GM12878 (cell line): ENCODE results near the gene NGFR. TPM values are rescaled to one million over a fixed set of nuclear protein-coding genes. Genes with fewer than 3 reads are reported as not detected.

Experiments
- ATAC-seq: fragments of 200-7000 bp; cut with Tn5 transposase; 3 replicates; pipeline ENCODE4 v1.9.1; 2020; ENCODE audit warnings: mild to moderate bottlenecking, moderate library complexity
- BruUV-seq: library from RNA; stranded (reverse); fragments of 400-500 nt; replicated peaks from 2 replicates; lab custom pipeline; 2021; lab: Mats Ljungman, UMichigan
- CTCF ChIA-PET: fragments of 300-600 bp; sonication (Branson Sonifier 250); formaldehyde crosslinking; extraction: SDS; loops from one replicate; lab custom pipeline; 2021; ENCODE audit warnings: inconsistent platforms; lab: Yijun Ruan, JAX
- POLR2A ChIA-PET: fragments of 350-600 bp; formaldehyde crosslinking; extraction: SDS; loops from one replicate; lab custom pipeline; 2021; ENCODE audit warnings: inconsistent platforms; lab: Charles Lee
- RAD21 ChIA-PET: fragments of 300-600 bp; sonication (Branson Sonifier 250); formaldehyde crosslinking; loops from one replicate; lab custom pipeline; 2023; ENCODE audit warnings: antibody characterized with exemption; ENCODE audit not compliant: unreplicated experiment; lab: Charles Lee
- SMC1A ChIA-PET: fragments of 300-600 bp; sonication (Branson Sonifier 250); formaldehyde crosslinking; loops from one replicate; lab custom pipeline; 2023; ENCODE audit not compliant: unreplicated experiment, uncharacterized antibody; lab: Charles Lee
- DNase-seq: peaks from one replicate; pipeline ENCODE4 v3.0.0-alpha.2; 2011; ENCODE audit warnings: low read depth, low spot score
- FAIRE-seq: peaks from 3 replicates; lab custom pipeline; 2011; peaks lifted over from hg19 to GRCh38; lab: Jason Lieb, UNC
- H2AFZ ChIP-seq: 2 replicates; pipeline ENCODE4 v1.6.0; 2011; ENCODE audit warnings: low read depth, low read length, control low read depth; ENCODE audit not compliant: control insufficient read depth
- H3K27ac ChIP-seq: 2 replicates; pipeline ENCODE4 v1.5.1; 2011; ENCODE audit warnings: control low read depth; ENCODE audit not compliant: control insufficient read depth, insufficient read depth
- H3K27me3 ChIP-seq, 2 experiments: replicated peaks in 1 of 2; 2 replicates each; pipeline versions ENCODE4 v1.6.0 to v1.6.1; 2011; ENCODE audit warnings: low read length in 1 of 2; ENCODE audit not compliant: control insufficient read depth in 2 of 2, insufficient read depth in 2 of 2
- H3K36me3 ChIP-seq, 2 experiments: 2 replicates each; pipeline ENCODE4 v1.5.1; 2011; ENCODE audit warnings: low read length in 1 of 2; ENCODE audit not compliant: control insufficient read depth in 2 of 2, insufficient read depth in 2 of 2
- H3K4me1 ChIP-seq: 2 replicates; pipeline ENCODE4 v1.6.1; 2011; ENCODE audit warnings: mild to moderate bottlenecking, low read length, moderate library complexity, mixed read lengths; ENCODE audit not compliant: control insufficient read depth, insufficient read depth
- H3K4me2 ChIP-seq: 2 replicates; pipeline ENCODE4 v1.6.0; 2011; ENCODE audit warnings: control low read depth; ENCODE audit not compliant: control insufficient read depth, insufficient read depth
- H3K4me3 ChIP-seq: fragments of 200-600 bp; sonication (generic); 2 replicates; pipeline ENCODE4 v1.5.1; 2016
- H3K79me2 ChIP-seq: 2 replicates; pipeline ENCODE4 v1.6.0; 2011; ENCODE audit warnings: low read length; ENCODE audit not compliant: control insufficient read depth, insufficient read depth
- H3K9ac ChIP-seq: 2 replicates; pipeline ENCODE4 v1.8.0; 2011; ENCODE audit warnings: low read length, control low read depth, mixed read lengths; ENCODE audit not compliant: control insufficient read depth, insufficient read depth
- H3K9me3 ChIP-seq: replicated peaks from 3 replicates; pipeline ENCODE4 v1.5.1; 2011; ENCODE audit warnings: mild to moderate bottlenecking, low read length; ENCODE audit not compliant: control insufficient read depth, insufficient read depth
- H4K20me1 ChIP-seq: 2 replicates; pipeline ENCODE4 v1.6.0; 2011; ENCODE audit not compliant: control insufficient read depth, insufficient read depth
- ASH2L ChIP-seq: fragments of 300-600, 200-600 bp; sonication (generic); IDR thresholded peaks from 2 replicates; pipeline ENCODE4 v1.6.1; 2017; ENCODE audit warnings: low read depth, mild to moderate bottlenecking, borderline replicate concordance
- BACH1 ChIP-seq: fragments of 450-650 bp; IDR thresholded peaks from 2 replicates; pipeline ENCODE4 v1.6.1; 2017; ENCODE audit warnings: mild to moderate bottlenecking, borderline replicate concordance
- BHLHE40 ChIP-seq, 2 experiments: fragments of 450-650 bp in 1 of 2; IDR thresholded peaks; 2 replicates each; pipeline ENCODE4 v1.6.1; 2011 to 2017; ENCODE audit warnings: low read depth in 2 of 2, borderline replicate concordance in 1 of 2, improper control_type of control experiment in 1 of 2, low read length in 1 of 2, mild to moderate bottlenecking in 1 of 2
- CHD2 ChIP-seq: IDR thresholded peaks from 2 replicates; pipeline ENCODE4 v1.6.1; 2011; ENCODE audit warnings: low read depth, low read length, improper control_type of control experiment, borderline replicate concordance
- DPF2 ChIP-seq: fragments of 450-650 bp; IDR thresholded peaks from 2 replicates; pipeline ENCODE4 v1.6.1; 2017; ENCODE audit warnings: mild to moderate bottlenecking
- HDGF ChIP-seq: fragments of 450-650 bp; IDR thresholded peaks from 2 replicates; pipeline ENCODE4 v1.6.1; 2016; ENCODE audit warnings: antibody characterized with exemption
- LARP7 ChIP-seq: fragments of 450-650 bp; IDR thresholded peaks from 2 replicates; pipeline ENCODE4 v1.6.1; 2017; ENCODE audit warnings: mild to moderate bottlenecking
- MTA3 ChIP-seq: IDR thresholded peaks from 2 replicates; pipeline ENCODE4 v1.6.1; 2012; ENCODE audit warnings: low read length, inconsistent platforms, borderline replicate concordance
- POLR2AphosphoS2 ChIP-seq: IDR thresholded peaks from 2 replicates; pipeline ENCODE4 v1.6.1; 2011; ENCODE audit warnings: low read depth, mild to moderate bottlenecking, low read length, improper control_type of control experiment, moderate library complexity
- POU2F2 ChIP-seq: IDR thresholded peaks from 3 replicates; pipeline ENCODE4 v1.6.1; 2011; ENCODE audit warnings: low read depth, mild to moderate bottlenecking, low read length, borderline replicate concordance
- SMARCA5 ChIP-seq: fragments of 450-650 bp; IDR thresholded peaks from 2 replicates; pipeline ENCODE4 v1.6.1; 2017; ENCODE audit warnings: mild to moderate bottlenecking
- SMC3 ChIP-seq: IDR thresholded peaks from 2 replicates; pipeline ENCODE4 v1.6.1; 2011; ENCODE audit warnings: low read length, improper control_type of control experiment, borderline replicate concordance
- STAT1 ChIP-seq: fragments of 450-650 bp; conservative IDR thresholded peaks from 2 replicates; pipeline ENCODE4 v1.6.1; 2014; ENCODE audit warnings: antibody characterized with exemption, mild to moderate bottlenecking
- SUZ12 ChIP-seq: fragments of 200-600 bp; sonication (generic); IDR thresholded peaks from one replicate; pipeline ENCODE4 v1.6.1; 2018; ENCODE audit warnings: antibody characterized with exemption, mild to moderate bottlenecking; ENCODE audit not compliant: unreplicated experiment
- TCF7 ChIP-seq: IDR thresholded peaks from 2 replicates; pipeline ENCODE4 v1.6.1; 2014; ENCODE audit warnings: antibody characterized with exemption, borderline replicate concordance
- YY1 ChIP-seq: IDR thresholded peaks from 2 replicates; pipeline ENCODE4 v1.6.1; 2011; ENCODE audit warnings: low read depth, mild to moderate bottlenecking, low read length
- ZNF384 ChIP-seq: IDR thresholded peaks from 2 replicates; pipeline ENCODE4 v1.6.1; 2012; ENCODE audit warnings: low read depth, mild to moderate bottlenecking, low read length, improper control_type of control experiment, borderline replicate concordance
- WGBS: methylation state at CpG from one replicate; pipeline ENCODE4 v1.1.6; 2016; ENCODE audit warnings: low lambda C conversion rate; ENCODE audit not compliant: insufficient replicate concordance, insufficient coverage; ENCODE audit errors: missing lambda C conversion rate; 5-methylcytosine and 5-hydroxymethylcytosine counted together
- in situ Hi-C: fragments of 300-500 bp; cut with MboI; formaldehyde crosslinking; loops from 9 replicates; pipeline ENCODE4 v1.14.3; 2018; ENCODE audit warnings: mixed read lengths
- intact Hi-C: fragments of 100-400 bp; cut with micrococcal nuclease; formaldehyde crosslinking; loops from one replicate; pipeline ENCODE4 v1.14.2; 2022; ENCODE audit not compliant: unreplicated experiment
- polyA plus RNA-seq, 11 experiments: library from polyadenylated mRNA; depleted of rRNA in 4 of 11; unstranded in 6 of 11; stranded (reverse) in 5 of 11; fragments of >200 nt; fragmentation: Nextera tagmentation in 4 of 11; fragmentation: Illumina TruSeq in 1 of 11; extraction: Ambion mirVana in 4 of 11; extraction: Trizol in 1 of 11; gene quantifications; 1 replicate in 1 of 11; 2 replicates in 10 of 11; pipeline versions ENCODE4 v1.2.1 to v1.2.3, GENCODE V29; 2011 to 2016; ENCODE audit warnings: inconsistent platforms in 2 of 11, missing spikeins in 2 of 11, low read depth in 1 of 11
- total RNA-seq, 4 experiments: library from RNA; depleted of rRNA in 3 of 4; stranded (reverse); fragments of >200 nt in 3 of 4; fragmentation: Illumina TruSeq in 1 of 4; extraction: Trizol in 1 of 4; gene quantifications; 2 replicates each; pipeline versions ENCODE4 v1.2.1 to v1.2.3, GENCODE V29; 2013 to 2021
- TF ChIP-seq, protein P1 (sequence below): fragments of 150-350 bp; IDR thresholded peaks from 2 replicates; pipeline ENCODE4 v1.6.1; 2014; ENCODE audit warnings: mild to moderate bottlenecking, low read depth, low read length
- TF ChIP-seq, protein P2 (sequence below), 3 experiments: IDR thresholded peaks in 2 of 3; conservative IDR thresholded peaks in 1 of 3; 2 replicates each; pipeline ENCODE4 v1.5.1; 2011; ENCODE audit warnings: low read depth in 3 of 3, low read length in 3 of 3, mild to moderate bottlenecking in 3 of 3, control low read depth in 2 of 3, moderate library complexity in 2 of 3, inconsistent platforms in 1 of 3, mixed read lengths in 1 of 3; ENCODE audit not compliant: control insufficient read depth in 2 of 3, insufficient read depth in 1 of 3; ENCODE audit errors: extremely low read depth in 1 of 3
- TF ChIP-seq, protein P3 (sequence below): IDR thresholded peaks from 2 replicates; pipeline ENCODE4 v1.6.1; 2012; ENCODE audit warnings: low read depth, low read length, improper control_type of control experiment

Gene NGFR
- total and polyA plus RNA-seq, 10 of the 15 experiments (the other 5 are each of a cell fraction or from before 2014, with no cell fraction given) = 0.05 to 0.28 (median 0.08) TPM; not detected in 1

DNA sequence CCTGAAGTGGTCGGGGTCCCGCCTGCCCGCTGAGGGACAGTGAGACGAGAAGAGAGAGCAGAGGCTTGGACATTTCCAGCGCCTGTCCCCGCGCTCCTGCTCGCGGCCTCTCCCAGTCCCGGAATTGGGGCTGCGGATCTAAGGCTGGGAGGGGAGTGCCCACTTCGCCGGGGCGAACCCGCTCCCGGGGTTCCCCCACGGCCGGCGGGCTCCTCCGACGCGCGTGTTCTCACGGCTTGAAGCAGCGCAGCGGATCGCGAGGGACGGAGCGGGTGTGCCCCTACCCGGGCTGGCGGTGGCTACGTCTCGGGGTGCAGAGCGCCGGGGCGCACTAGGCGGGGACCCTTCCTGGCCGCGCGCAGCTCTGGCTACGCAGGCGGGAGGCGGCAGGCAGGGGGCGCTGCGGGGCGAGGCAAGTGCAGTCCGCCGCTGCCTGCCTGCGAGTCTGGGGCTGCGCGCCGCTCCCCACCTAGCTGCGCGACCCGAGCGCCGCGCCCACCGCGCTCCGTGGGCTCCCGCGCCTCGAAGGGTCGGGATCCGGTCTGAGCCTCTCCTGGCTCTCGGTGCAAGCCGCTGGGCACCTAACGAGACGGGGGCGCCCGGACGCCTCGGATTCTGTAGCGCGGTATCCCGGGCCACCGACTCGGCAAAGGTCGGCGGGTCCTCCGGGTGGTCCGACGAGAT lies 1.2 kb downstream of the NGFR start:
- FAIRE-seq (no peak), DNase-seq (no peak), ATAC-seq (peak; percentile 94)
- BruUV-seq = no TSS peak
- Histone ChIP-seq H3K4me3 (peak overlapping the region; percentile 36; the same call in 1 of the 2 replicates), H4K20me1 (no peaks in the 10 kb centered on the region), H3K4me1 (peaks cover 9% of the 10 kb centered on the region; the same call in 1 of the 2 replicates), H3K4me2 (peak overlapping the region; percentile 71), H3K27ac (no peak overlapping the region), H2AFZ (peak overlapping the region; percentile 21; the same call in 1 of the 2 replicates), H3K36me3 (no peaks in the 10 kb centered on the region), H3K9me3 (no peaks in the 10 kb centered on the region), H3K27me3 (peaks cover 15 to 16% of the 10 kb centered on the region in 2 experiments), H3K79me2 (no peaks in the 10 kb centered on the region), H3K9ac (no peak overlapping the region)
- intact Hi-C loops (loop anchor here (2.0 kb wide), 1 partner anchor 60 kb away; no protein-coding TSS in a partner anchor), in situ Hi-C loops (loop anchor here (5.0 kb wide), 1 partner anchor 56 kb away; no protein-coding TSS in a partner anchor)
- ChIA-PET RAD21 (interaction anchor here (1.8 kb wide), 2 partner anchors 60 to 61 kb away, joined by 4 to 6 read pairs; no protein-coding TSS in a partner anchor), SMC1A (no interaction called here), POLR2A (no interaction called here), CTCF (interaction anchor here (0.6 to 5.0 kb wide), 6 partner anchors 11 to 257 kb away, joined by 3 to 37 read pairs (median 4); no protein-coding TSS in a partner anchor)
- 1% methylated on average over 58 of the region's 85 CpGs for WGBS
- TF ChIP-seq BACH1 = 0 out of 2 replicates have a peak, but pooled peaks have one; percentile 19
- no peak for TF ChIP-seq MTA3
- TF ChIP-seq LARP7 = peak; percentile 76
- peak; percentile 55; the same call in 1 of the 2 replicates for TF ChIP-seq YY1
- TF ChIP-seq TCF7 = no peak
- no peak for TF ChIP-seq ASH2L
- peak; percentile 26 for TF ChIP-seq SUZ12
- TF ChIP-seq POLR2AphosphoS2 = no peak
- TF ChIP-seq HDGF = no peak
- 0 out of 2 replicates have a peak, but pooled peaks have one; percentile 51 for TF ChIP-seq SMARCA5
- no peak for TF ChIP-seq STAT1
- TF ChIP-seq CHD2 = no peak
- TF ChIP-seq, protein P1, sequence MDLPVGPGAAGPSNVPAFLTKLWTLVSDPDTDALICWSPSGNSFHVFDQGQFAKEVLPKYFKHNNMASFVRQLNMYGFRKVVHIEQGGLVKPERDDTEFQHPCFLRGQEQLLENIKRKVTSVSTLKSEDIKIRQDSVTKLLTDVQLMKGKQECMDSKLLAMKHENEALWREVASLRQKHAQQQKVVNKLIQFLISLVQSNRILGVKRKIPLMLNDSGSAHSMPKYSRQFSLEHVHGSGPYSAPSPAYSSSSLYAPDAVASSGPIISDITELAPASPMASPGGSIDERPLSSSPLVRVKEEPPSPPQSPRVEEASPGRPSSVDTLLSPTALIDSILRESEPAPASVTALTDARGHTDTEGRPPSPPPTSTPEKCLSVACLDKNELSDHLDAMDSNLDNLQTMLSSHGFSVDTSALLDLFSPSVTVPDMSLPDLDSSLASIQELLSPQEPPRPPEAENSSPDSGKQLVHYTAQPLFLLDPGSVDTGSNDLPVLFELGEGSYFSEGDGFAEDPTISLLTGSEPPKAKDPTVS = no peak
- TF ChIP-seq, protein P2, sequence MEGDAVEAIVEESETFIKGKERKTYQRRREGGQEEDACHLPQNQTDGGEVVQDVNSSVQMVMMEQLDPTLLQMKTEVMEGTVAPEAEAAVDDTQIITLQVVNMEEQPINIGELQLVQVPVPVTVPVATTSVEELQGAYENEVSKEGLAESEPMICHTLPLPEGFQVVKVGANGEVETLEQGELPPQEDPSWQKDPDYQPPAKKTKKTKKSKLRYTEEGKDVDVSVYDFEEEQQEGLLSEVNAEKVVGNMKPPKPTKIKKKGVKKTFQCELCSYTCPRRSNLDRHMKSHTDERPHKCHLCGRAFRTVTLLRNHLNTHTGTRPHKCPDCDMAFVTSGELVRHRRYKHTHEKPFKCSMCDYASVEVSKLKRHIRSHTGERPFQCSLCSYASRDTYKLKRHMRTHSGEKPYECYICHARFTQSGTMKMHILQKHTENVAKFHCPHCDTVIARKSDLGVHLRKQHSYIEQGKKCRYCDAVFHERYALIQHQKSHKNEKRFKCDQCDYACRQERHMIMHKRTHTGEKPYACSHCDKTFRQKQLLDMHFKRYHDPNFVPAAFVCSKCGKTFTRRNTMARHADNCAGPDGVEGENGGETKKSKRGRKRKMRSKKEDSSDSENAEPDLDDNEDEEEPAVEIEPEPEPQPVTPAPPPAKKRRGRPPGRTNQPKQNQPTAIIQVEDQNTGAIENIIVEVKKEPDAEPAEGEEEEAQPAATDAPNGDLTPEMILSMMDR (IDR thresholded peaks at IDR 0.05 in 2 of 3, conservative IDR thresholded peaks at IDR 0.05 in 1 of 3; ENCODE audit: control insufficient read depth in 2 of 3, extremely low read depth in 1 of 3, insufficient read depth in 1 of 3, low read depth in 3 of 3, low read length in 3 of 3) = peak; percentile 66 to 71 (median 67); a peak in 5 of 6 replicates
- TF ChIP-seq BHLHE40 (IDR thresholded peaks at IDR 0.05; ENCODE audit: borderline replicate concordance in 1 of 2, low read depth in 2 of 2, low read length in 1 of 2) = peak in 1 of 2 experiments; percentile 18; a peak in 1 of 4 replicates
- TF ChIP-seq DPF2 = 0 out of 2 replicates have a peak, but pooled peaks have one; percentile 29
- TF ChIP-seq, protein P3, sequence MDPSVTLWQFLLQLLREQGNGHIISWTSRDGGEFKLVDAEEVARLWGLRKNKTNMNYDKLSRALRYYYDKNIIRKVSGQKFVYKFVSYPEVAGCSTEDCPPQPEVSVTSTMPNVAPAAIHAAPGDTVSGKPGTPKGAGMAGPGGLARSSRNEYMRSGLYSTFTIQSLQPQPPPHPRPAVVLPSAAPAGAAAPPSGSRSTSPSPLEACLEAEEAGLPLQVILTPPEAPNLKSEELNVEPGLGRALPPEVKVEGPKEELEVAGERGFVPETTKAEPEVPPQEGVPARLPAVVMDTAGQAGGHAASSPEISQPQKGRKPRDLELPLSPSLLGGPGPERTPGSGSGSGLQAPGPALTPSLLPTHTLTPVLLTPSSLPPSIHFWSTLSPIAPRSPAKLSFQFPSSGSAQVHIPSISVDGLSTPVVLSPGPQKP = no peak
- TF ChIP-seq ZNF384 = no peak
- TF ChIP-seq SMC3 = peak; percentile 43; the same call in 1 of the 2 replicates
- TF ChIP-seq POU2F2 = no peak
